Glomerular endothelial cell (primary cell): Measurements from ENCODE around the gene RCAN2. TPM values are rescaled to one million over a fixed set of nuclear protein-coding genes. Genes with fewer than 3 reads are reported as not detected.

Experiments
- DNase-seq: peaks from one replicate; pipeline ENCODE4 v3.0.0-alpha.2; 2011; ENCODE audit warnings: low read depth, low spot score; ENCODE audit errors: extremely low read depth
- total RNA-seq: library from RNA; depleted of rRNA; stranded (reverse); fragments of >200 nt; gene quantifications from 2 replicates; pipeline ENCODE4 v1.2.3, GENCODE V29; 2015

Gene RCAN2
- total RNA-seq, 1 donor from 2014 or later, result 5.7 TPM

GRCh38 chr6:46299253-46299652 is 192.0 kb downstream of the RCAN2 start:
- DNase-seq, result no peak

- DNase-seq, result no peak
Observed at GRCh38 chr6:46296586-46296985, 194.7 kb downstream of the RCAN2 start.

- no peak for DNase-seq
Observed at GRCh38 chr6:46293641-46294316, 197.5 kb downstream of the RCAN2 start.

DNA sequence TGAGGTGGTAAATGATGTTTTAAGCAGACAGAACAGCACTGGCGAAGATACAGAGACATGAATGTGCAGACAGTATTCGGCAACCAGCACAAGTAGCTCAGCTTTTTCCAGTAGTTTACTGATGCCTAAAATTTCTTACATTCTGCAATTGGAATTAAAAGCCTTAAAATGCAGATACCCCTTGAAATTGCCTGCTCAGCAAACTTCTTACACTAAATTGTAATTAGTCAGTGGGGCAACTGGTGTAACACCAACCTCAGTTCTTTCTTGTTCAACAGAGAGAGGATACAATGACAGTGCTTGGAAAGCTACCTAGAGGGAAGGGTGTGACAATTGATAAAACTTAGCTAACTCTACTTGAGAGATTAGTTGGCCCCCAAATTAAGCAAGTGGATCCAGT is 199.4 kb downstream of the RCAN2 start:
- DNase-seq, result no peak

GRCh38 chr6:46291275-46291633 is 200.0 kb downstream of the RCAN2 start:
- DNase-seq, result no peak

DNA sequence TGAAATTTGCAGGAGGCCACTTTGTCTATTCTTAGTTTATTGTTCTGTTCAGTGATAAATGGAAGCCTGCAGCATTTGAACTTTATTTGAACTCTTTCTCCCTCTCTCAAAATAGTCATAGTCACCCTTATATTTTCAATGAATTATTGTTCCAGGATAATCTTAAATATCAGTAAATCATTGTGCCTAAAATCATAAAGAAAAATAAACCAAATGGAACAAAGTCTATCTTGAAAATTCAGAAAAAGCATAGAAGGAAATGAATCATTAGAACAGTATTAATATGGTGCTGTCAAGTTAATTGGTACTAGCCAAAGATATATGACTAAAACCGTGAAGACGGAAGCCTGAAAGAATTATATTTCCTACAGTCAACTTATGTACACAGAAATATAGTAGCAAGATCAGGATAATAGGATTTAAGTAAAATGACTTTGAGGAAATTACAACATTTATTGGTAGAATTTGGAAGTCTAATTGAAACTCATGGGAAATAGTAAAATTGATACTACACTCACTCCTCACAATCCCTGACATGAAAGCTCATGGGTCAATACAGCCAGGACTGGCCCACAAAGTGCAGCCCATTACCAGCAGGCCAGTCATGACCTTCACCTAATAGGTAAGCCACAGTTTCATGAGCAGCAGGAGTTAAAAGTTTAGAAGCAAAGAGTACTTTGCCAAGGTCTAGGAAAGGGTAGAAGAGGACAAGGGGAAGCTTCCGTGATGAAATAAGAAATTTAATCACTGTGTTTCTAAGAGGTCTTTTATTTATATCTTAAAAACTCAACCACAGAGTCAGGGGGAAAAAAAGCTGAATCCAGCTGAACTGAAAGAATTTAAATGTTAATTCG is 200.6 kb downstream of the RCAN2 start:
- DNase-seq, result peak; percentile 61

- no peak for DNase-seq
Observed at GRCh38 chr6:46289898-46290297, 201.4 kb downstream of the RCAN2 start.

DNA sequence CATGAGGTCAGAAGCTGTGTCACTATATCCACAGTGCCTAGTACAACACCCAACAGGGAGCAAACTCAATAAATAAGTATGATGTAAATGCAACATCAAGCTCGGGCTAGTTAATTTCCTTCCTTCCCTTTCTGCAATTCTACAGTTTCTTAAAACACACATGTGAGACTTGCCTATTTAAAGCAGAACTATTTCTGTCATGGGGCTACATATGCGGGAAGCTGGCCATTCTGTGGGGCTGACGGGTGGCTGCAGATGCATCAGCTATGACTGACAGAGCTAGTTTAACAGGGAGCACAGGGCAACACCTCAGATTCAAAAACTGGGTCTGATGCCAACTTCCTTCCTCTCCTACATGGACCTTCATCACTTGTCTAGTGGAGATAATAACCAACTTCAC is 202.4 kb downstream of the RCAN2 start:
- DNase-seq, result no peak

DNA sequence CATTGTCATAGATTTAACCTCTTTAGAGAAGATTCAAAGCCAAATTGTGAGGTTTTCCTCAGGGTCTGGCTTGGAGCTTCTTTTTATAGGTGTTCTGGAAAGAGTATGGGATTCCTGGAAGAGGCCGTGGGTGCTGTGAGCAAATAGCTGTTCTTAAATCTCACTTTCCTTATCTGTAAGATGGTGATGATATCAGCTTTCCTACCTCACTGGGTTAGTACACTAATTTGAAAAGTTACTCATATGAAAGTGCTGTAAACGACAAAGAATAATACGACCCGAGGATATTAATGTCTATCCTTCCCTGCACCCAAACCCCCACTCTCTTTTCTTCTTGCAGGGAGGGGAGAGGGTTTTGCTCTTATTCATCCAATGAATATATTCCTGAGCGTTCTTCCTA is 203.6 kb downstream of the RCAN2 start:
- no peak for DNase-seq

GRCh38 chr6:46287043-46287442 is 204.2 kb downstream of the RCAN2 start:
- no peak for DNase-seq

DNA sequence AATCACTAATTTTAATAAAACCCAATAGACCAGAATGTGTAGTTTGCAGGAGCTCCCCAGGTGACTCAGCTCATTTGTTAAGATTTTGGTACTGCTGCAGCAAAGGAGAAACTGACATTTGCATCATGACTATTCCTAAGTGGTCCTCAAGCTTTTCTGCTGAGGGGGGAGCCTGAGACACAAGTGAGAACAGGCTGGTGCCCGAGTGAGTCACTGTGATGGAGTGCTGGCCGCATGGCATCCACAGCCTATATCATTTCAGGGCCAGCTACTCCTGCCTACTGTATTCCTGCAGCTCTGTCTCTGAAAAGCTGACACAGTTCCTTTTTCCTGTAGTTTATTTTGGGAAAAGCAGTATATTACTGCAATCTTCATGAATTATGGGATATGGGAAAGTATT is 206.8 kb downstream of the RCAN2 start:
- DNase-seq, result no peak

GRCh38 chr6:46281110-46281509 is 210.1 kb downstream of the RCAN2 start:
- no peak for DNase-seq

DNA sequence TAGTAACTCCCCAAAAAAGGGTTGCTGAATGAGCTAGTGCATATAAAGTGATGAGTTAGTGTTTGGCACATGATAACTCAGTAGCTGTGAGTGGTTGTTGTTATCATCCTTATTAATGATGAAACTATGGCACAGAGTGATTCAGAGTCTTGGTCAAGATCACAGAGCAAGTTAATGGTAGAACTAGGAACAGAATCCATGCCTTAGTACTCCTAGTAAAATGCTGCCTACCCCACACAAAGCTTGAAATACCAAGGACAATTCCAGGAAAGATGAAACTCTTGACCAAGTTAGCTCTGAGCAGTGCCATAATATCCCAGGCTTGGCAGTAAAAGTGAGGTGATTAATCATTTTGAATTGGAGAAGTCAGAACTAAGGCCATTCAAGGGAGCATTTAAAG is 211.4 kb downstream of the RCAN2 start:
- no peak for DNase-seq

DNA sequence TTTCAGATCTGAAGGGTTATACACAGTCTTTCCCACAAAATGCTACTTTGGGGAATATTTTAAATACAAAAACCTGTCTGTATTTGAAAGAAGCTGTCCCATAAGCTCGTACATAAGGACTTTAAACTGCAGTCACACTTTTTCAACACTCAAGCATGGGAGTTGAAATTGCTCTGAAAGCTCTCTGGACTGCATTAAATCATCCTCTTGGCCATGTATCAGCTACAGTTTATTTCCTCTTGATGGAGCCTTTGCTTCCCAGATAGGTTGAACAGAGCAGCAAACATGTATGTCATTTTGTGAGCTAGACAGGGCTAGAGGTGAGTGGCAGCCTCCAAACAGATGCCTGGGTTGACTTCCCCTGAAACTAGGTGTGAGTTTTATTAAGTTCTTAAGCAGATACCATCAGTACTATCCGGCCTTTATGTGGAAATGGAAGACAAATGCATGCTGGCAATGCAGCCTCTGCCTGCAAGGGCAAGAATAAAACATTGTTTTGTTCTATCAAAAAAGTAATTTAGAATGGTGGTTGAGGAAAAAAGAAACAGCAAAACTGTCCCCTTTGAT is 214.6 kb downstream of the RCAN2 start:
- no peak for DNase-seq

GRCh38 chr6:46274502-46274901 is 216.7 kb downstream of the RCAN2 start:
- no peak for DNase-seq

- DNase-seq, result no peak
Observed at GRCh38 chr6:46273911-46274310, 217.3 kb downstream of the RCAN2 start.

DNA sequence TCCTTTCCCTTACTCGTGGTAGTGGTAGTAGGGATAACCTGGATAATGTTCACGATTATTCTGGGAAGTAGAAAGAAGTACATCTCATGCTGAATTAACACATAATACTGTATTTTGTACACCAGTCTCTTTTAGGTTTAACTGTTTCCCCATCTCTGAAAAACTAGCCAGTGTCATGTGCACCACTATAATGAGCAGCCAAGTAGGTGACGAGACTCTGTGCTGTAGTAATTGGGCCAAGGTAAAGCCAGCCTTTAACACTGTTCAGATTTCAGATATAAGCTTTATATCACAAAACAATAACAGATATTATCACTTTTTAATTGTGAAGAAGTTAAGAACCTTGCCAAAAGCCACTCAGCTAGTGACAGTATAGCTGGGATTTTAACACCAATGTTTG is 219.5 kb downstream of the RCAN2 start:
- no peak for DNase-seq

- DNase-seq, result no peak
Observed at GRCh38 chr6:46271107-46271506, 220.1 kb downstream of the RCAN2 start.

DNA sequence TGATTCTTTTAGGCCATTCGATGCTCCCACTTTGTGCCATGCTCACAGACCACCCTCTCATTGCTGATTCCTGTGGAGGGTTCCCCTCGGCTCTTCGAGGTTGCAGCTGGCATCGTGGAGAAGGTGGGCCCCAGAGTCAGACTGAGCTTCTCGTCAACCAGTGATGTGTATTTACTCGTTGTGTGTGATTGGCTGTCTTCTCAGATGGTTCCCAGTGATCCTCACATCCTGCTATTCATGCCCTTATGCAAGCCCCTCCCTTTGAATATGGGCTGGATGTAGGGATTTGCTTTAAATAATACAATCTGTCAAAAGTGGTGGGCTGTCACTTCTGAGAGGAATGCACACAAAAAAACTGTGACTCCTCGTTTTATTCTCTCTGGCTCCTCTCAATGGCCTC is 220.9 kb downstream of the RCAN2 start:
- DNase-seq, result no peak

- DNase-seq, result no peak
Observed at GRCh38 chr6:46269447-46270229, 221.6 kb downstream of the RCAN2 start.

- DNase-seq, result no peak
Observed at GRCh38 chr6:46267515-46267914, 223.7 kb downstream of the RCAN2 start.
